Tibial artery (tissue), 4 donors: ENCODE results near the gene WDR74.

Experiments used
- DNase-seq, 2 donors: peaks; one replicate each; pipeline ENCODE4 v3.0.0-alpha.2; 2019
- H3K27ac ChIP-seq, 2 donors: fragments of 200-600 bp; sonication (generic) in 1 of 2; 1 replicate in 1 of 2; 2 replicates in 1 of 2; pipeline ENCODE4 v1.5.1; 2018 to 2019; ENCODE audit warnings: mild to moderate bottlenecking in 1 of 2
- H3K27me3 ChIP-seq, 2 donors: fragments of 200-600 bp; sonication (generic) in 1 of 2; one replicate each; pipeline versions ENCODE4 v1.5.1 to v1.6.0; 2016 to 2019
- H3K36me3 ChIP-seq, 3 donors: fragments of 200-600 bp; sonication (generic) in 2 of 3; one replicate each; pipeline ENCODE4 v1.5.1; 2016 to 2019; ENCODE audit warnings: mild to moderate bottlenecking in 2 of 3
- H3K4me1 ChIP-seq, 4 donors: fragments of 200-600 bp; sonication (generic) in 2 of 4; 1 replicate in 3 of 4; 2 replicates in 1 of 4; pipeline ENCODE4 v1.5.1; 2016 to 2019
- H3K4me3 ChIP-seq, 2 donors: fragments of 200-600 bp; sonication (generic) in 1 of 2; 1 replicate in 1 of 2; 2 replicates in 1 of 2; pipeline ENCODE4 v1.5.1; 2018 to 2019; ENCODE audit warnings: mild to moderate bottlenecking in 2 of 2
- H3K9me3 ChIP-seq, 3 donors: fragments of 200-600 bp; sonication (generic) in 1 of 3; one replicate each; pipeline ENCODE4 v1.5.1; 2016 to 2019
- intact Hi-C: fragments of 100-400 bp; cut with DNase I; formaldehyde crosslinking; loops from one replicate; pipeline ENCODE4 v1.15.0; 2023; ENCODE audit warnings: low total_unique reads
- TF ChIP-seq, protein P1 (sequence below), 2 experiments: fragments of 200-600 bp in 1 of 2; fragments of 450-650 bp in 1 of 2; IDR thresholded peaks; one replicate each; pipeline ENCODE4 v1.5.1; 2017 to 2019; ENCODE audit warnings: antibody characterized with exemption in 2 of 2, mild to moderate bottlenecking in 1 of 2, moderate library complexity in 1 of 2

WDR74 gene

DNA sequence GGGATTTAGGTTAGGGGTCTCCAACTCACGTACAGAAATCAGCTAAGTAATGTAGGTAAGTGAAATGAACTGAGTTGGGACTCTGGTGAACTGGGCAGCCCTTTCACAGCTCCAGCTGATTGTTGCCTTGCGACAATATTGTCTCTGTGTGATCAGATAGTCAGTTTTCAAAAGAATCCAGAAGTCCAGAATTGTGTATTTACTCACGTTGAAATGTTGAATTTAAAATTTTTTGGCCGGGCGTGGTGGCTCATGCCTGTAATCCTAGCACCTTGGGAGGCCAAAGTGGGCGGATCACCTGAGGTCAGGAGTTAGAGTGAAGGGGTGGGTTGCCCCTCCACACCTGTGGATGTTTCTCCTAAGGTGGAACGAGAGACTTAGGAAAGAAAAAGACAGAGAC lies 18.8 kb upstream of the WDR74 start:
- DNase-seq = no peak
- Histone ChIP-seq H3K36me3 (peaks cover 12 to 14% (median 12%) of the 10 kb centered on the region in 3 donors), H3K27ac (no peak overlapping the region), H3K9me3 (no peaks in the 10 kb centered on the region), H3K27me3 (no peaks in the 10 kb centered on the region), H3K4me3 (no peak overlapping the region), H3K4me1 (peaks cover 0 to 24% (median 21%) of the 10 kb centered on the region in 4 donors)
- intact Hi-C loops = no loop called here
- TF ChIP-seq, protein P1, sequence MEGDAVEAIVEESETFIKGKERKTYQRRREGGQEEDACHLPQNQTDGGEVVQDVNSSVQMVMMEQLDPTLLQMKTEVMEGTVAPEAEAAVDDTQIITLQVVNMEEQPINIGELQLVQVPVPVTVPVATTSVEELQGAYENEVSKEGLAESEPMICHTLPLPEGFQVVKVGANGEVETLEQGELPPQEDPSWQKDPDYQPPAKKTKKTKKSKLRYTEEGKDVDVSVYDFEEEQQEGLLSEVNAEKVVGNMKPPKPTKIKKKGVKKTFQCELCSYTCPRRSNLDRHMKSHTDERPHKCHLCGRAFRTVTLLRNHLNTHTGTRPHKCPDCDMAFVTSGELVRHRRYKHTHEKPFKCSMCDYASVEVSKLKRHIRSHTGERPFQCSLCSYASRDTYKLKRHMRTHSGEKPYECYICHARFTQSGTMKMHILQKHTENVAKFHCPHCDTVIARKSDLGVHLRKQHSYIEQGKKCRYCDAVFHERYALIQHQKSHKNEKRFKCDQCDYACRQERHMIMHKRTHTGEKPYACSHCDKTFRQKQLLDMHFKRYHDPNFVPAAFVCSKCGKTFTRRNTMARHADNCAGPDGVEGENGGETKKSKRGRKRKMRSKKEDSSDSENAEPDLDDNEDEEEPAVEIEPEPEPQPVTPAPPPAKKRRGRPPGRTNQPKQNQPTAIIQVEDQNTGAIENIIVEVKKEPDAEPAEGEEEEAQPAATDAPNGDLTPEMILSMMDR (IDR thresholded peaks at IDR 0.05) = no peak

DNA sequence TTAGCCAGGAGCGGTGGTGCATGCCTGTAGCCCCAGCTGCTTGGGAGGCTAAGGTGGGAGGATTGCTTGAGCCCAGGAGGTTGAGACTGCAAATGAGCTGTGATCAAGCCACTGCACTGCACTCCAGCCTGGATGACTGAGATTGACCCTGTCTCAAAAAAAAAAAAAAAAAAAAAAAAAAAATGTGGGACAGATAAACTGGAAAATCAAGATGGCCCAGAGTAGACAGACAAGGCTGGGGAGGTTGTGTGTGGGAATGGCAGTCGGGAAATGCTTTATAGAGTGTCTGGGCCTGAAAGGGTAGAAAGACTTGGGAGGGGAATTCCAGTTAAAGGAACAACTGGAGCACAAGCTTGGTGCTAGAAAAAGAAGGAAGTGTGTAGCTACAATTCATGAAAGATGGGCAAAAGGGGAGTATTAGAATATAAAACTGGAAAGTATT lies 18.2 kb upstream of the WDR74 start:
- peaks cover 0 to 24% (median 22%) of the 10 kb centered on the region in 4 donors for H3K4me1 ChIP-seq
- H3K36me3 ChIP-seq = peaks cover 18 to 20% (median 18%) of the 10 kb centered on the region in 3 donors
- no peak overlapping the region for H3K4me3 ChIP-seq
- no peaks in the 10 kb centered on the region for H3K9me3 ChIP-seq
- TF ChIP-seq, protein P1 (IDR thresholded peaks at IDR 0.05) = no peak
- no peak for DNase-seq
- H3K27me3 ChIP-seq = no peaks in the 10 kb centered on the region
- intact Hi-C loops = no loop called here
- no peak overlapping the region for H3K27ac ChIP-seq

DNA sequence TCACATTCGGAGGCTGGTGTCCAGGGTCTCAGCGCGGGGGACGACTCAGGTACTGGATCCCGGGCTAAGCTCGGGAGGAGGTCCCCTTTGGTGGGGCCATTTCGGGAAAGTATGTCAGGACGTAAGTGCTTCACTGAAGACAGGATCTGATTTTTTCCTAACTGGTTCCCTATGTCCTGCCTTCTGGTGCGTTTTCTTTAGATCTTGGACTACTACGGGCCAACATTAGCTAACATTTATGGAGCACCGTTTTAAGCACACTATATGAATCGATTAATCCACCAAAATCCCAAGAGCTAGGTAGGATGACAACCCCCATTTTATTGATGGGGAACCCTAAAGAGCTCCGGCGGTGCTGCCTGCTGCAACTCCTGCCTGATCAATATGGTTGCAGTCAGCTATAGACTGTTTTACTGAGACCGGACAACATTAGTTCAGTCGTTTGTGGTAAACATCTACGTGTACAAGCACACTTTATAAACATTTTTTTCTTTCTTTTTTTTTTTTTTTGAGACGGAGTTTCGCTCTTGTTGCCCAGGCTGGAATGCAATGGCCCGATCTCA lies 17.0 kb upstream of the WDR74 start:
- TF ChIP-seq, protein P1 (IDR thresholded peaks at IDR 0.05) = no peak

DNA sequence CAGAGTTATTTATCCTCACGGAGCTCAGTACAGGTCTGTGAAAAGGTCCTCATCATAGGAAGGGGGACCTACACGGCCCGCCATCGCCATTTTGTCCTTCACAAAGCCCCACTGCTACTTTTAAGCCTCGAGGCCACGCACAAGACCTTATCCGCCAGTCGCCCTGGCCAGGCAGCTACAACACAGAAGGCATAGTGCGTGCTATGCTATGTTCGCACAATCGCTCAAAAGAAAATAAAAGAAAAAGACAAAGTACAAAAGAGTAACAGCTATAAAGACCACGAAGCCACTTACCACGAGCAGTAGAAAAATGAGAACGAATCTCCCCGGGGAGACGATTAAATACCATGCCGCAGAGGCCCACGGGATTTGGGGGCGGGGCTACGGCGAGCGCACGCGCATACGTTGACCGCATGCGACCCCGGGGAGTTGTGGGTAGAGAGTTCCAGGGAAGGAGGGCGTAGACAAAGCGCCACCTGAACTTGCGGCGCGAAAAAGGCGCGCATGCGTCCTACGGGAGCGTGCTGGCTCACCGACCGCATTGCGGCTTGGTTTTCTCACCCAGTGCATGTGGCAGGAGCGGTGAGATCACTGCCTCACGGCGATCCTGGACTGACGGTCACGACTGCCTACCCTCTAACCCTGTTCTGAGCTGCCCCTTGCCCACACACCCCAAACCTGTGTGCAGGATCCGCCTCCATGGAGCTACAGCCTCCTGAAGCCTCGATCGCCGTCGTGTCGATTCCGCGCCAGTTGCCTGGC lies 16.4 kb upstream of the WDR74 start:
- Histone ChIP-seq H3K9me3 (no peaks in the 10 kb centered on the region), H3K36me3 (peaks cover 32 to 34% (median 33%) of the 10 kb centered on the region in 3 donors), H3K4me1 (peaks cover 0 to 24% (median 22%) of the 10 kb centered on the region in 4 donors), H3K4me3 (peak overlapping the region; percentile 68 to 75), H3K27ac (peak overlapping the region; percentile 66 to 80), H3K27me3 (no peaks in the 10 kb centered on the region)
- intact Hi-C loops = loop anchor here (2.0 kb wide), 1 partner anchor 69 kb away; the partner anchor contains the start of gene TMEM179B
- peak; percentile 93 to 98 for DNase-seq
- TF ChIP-seq, protein P1 (IDR thresholded peaks at IDR 0.05) = peak in 1 of 2 experiments; percentile 25

More for the DNA sequence above, 17.0 kb upstream of the WDR74 start:
- Histone ChIP-seq H3K27me3 (no peaks in the 10 kb centered on the region), H3K4me3 (peak overlapping the region; percentile 68 to 75), H3K27ac (peak overlapping the region; percentile 45 to 80), H3K9me3 (no peaks in the 10 kb centered on the region), H3K36me3 (peaks cover 29 to 30% (median 30%) of the 10 kb centered on the region in 3 donors), H3K4me1 (peaks cover 0 to 24% (median 22%) of the 10 kb centered on the region in 4 donors)
- intact Hi-C loops = no loop called here
- no peak for DNase-seq

DNA sequence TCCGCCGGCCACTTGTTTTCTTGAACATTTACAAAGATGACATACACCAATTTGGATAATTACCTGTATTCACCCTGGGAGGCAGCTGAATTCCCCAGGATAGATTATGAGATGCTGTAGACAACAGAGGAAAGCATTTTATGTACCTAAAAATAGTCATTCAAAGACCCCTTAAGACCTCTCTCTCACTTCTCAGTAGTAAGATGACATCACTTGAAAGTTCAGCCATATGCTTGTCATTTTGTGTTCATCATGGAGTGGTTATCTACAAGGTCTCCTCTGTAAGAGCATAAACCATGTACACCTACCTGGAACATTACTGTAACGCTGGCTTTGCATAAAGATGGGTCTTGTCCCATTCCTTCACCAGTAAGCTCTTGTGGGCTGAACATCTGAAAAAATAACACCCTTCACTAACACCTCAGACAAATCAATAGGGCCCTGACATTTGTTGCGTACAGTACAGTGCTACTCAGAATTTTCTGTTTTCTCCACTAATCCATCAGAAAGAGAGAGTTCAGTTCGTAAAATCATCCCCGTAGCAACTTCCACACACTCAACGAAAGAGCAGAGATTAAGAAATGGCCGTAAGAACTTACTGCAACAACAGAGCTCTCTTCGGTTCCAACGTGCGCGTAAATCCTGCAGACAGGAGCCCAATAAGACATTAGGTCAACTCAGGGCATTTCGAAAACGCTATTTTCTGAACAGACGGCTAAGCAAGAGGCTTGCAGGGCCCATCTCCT lies 15.6 kb upstream of the WDR74 start:
- peak overlapping the region; percentile 66 to 80 for H3K27ac ChIP-seq
- peaks cover 0 to 24% (median 22%) of the 10 kb centered on the region in 4 donors for H3K4me1 ChIP-seq
- H3K4me3 ChIP-seq = peak overlapping the region; percentile 68 to 75
- intact Hi-C loops = loop anchor here (2.0 kb wide), 1 partner anchor 68 kb away; the partner anchor contains the start of gene TMEM179B
- no peaks in the 10 kb centered on the region for H3K9me3 ChIP-seq
- DNase-seq = no peak
- peaks cover 32 to 34% (median 33%) of the 10 kb centered on the region in 3 donors for H3K36me3 ChIP-seq
- TF ChIP-seq, protein P1 (IDR thresholded peaks at IDR 0.05) = no peak
- no peaks in the 10 kb centered on the region for H3K27me3 ChIP-seq
